Hematopoietic multipotent progenitor cell treated with erythropoietin and hydrocortisone succinate and interleukin-3 and kit ligand, for 15 days (in vitro differentiated cells): Measurements from ENCODE around the gene BNC2.
"Not testable (repeated sequence)": the region's sequence is repeated elsewhere in the genome, so short reads cannot be mapped to it uniquely, and the experiment has no call there.

Experiments
- DNase-seq: peaks from one replicate; pipeline ENCODE4 v3.0.0-alpha.2; 2015; ENCODE audit warnings: low spot score

BNC2 gene, protein sequence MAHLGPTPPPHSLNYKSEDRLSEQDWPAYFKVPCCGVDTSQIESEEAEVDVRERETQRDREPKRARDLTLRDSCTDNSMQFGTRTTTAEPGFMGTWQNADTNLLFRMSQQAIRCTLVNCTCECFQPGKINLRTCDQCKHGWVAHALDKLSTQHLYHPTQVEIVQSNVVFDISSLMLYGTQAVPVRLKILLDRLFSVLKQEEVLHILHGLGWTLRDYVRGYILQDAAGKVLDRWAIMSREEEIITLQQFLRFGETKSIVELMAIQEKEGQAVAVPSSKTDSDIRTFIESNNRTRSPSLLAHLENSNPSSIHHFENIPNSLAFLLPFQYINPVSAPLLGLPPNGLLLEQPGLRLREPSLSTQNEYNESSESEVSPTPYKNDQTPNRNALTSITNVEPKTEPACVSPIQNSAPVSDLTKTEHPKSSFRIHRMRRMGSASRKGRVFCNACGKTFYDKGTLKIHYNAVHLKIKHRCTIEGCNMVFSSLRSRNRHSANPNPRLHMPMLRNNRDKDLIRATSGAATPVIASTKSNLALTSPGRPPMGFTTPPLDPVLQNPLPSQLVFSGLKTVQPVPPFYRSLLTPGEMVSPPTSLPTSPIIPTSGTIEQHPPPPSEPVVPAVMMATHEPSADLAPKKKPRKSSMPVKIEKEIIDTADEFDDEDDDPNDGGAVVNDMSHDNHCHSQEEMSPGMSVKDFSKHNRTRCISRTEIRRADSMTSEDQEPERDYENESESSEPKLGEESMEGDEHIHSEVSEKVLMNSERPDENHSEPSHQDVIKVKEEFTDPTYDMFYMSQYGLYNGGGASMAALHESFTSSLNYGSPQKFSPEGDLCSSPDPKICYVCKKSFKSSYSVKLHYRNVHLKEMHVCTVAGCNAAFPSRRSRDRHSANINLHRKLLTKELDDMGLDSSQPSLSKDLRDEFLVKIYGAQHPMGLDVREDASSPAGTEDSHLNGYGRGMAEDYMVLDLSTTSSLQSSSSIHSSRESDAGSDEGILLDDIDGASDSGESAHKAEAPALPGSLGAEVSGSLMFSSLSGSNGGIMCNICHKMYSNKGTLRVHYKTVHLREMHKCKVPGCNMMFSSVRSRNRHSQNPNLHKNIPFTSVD

DNA sequence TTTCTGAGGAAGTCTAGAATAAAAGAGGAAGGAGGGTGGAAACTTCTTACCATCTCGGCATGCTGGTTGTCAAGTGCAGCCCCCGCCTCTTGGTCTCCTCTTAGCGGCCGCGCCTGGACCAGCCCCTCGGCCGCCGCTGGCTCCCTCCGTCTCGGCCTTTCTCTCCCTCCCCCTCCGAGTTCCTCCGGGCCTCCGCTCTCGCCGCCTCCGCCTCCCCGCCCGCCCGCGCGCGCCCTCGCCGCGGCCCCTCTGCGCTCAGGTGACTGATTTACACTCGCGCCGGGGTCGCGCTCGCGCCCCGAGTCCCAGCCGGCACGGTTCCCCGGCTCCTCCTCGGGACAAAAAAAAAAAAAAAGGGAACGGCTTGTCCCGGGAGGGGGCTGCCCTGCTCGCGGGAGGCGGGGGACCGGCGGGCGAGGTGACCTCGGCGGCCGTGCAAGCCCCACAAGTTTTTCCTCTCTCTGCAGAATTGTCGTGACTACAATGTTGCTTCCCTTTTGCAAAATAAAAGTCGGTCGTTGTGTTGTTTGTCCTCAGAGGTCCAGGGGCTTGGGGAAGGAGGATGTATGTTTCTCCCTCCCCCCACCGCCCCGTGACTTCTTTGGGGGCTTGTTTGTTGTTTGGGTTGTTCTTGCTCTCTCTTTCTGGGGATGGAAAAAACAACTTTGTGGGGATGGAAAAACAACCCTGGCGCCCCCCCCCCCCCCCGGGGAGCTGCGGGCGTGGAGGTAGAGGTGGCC is at the start of gene BNC2:
TSS of gene BNC2 (minus strand) at position 75 of the 740 bp plus-strand sequence. CDS start at position 53, 22 bp downstream.
- DNase-seq: no peak

DNA sequence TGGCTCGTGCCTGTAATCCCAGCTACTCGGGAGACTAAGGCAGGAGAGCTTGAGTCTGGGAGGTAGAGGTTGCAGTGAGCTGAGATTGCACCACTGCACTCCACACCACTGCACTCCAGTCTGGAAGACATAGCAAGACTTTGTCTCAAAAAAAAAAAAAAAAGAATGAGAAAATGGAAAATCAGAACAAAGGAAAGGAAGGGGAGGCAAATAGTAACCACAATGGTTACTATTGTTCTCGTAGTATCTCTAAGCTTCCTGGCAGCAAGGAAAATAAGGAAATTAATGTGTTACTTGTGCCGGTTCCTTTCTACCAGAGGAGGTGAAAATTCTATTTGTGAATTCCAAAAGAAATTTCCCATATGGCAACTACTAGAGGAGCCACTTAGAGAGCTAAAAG is 48.5 kb upstream of the BNC2 start:
- no peak for DNase-seq

DNA sequence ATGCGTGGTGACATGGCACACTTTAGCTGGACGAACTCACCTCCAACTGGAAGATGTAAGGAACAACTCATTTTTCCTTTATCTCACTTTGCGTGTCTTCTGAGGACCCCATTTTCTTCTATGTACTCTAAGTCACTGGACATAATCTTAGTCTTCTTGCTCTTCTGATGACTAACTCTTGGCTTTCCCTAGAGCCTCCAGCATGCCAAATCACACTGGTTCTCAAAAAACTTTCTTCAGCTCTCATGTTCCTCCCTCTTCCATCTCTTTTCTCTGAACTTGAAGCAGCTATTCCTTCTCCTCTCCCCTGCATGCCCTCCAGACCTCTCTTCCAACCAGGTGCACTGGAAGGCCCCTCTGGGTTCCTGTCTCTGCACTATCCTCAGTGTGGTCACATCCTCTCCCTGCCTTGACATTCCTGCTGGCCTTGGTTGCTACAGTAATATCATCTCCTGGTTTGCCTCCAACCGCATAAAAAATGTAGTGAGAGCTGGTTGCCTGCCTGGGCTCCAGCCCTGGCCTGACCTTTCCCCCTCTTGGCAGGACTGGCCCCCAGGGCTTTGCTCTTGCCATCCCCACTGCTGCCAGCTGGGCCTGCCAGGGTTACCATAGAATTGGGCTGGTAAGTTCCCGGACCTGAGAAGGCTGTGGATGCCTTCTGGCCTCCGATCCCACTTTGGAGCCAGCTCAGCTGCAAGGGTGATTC is 44.8 kb upstream of the BNC2 start:
- no peak for DNase-seq

DNA sequence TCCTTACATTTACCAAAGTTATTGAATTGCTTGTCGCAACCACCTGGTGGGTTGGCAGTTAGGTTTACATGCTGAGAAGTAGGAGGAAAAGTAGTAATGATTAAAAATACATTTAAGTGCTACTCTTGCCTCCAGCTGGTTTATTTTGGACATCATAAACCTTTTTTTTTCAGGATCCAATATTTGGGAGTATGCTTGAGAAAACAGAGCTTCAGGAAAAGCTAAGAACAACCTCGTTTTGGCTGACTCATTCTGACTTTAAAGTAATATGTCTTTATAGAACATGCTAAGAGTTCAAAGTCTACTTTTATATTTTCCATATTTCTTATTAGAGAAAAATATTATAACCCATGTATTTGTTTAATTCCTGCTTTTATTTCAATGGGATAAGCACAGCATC is 41.7 kb upstream of the BNC2 start:
- no peak for DNase-seq

DNA sequence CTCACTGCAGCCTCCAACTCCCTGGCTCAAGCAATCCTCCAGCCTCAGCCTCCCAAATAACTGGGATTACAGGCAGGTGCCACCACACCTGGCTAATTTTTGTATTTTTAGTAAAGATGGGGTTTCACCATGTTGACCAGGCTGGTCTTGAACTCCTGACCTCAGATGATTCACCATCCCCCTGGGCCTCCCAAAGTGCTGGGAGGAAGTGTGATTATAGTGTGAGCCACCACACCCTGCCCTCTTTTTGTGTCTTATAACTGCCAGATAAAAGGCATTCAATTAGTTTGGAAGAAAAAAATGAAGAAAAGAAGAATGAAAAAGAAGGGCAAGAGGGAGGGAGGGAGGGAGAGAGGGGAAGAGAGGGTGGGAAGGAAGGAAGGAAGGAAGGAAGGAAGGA is 37.7 kb upstream of the BNC2 start:
- not testable (repeated sequence) for DNase-seq

DNA sequence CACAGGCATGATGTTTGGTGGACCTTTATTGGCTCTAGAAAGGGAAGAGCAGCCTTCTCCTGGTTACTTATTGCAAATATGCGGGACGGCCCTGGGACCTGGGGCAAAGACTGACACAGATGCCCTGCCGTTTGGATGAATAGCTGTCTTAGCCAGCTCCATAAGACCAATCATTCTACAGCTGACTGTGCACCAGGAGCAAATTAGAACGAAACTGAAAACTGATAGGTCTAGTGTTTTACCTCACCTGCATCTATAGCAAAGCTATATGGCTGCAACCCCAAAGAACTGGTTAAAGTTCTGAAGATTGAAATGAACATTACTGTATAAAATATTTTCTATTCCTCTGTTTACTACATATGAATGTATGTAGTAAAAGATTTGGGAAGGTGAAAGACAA is 34.2 kb upstream of the BNC2 start:
- DNase-seq: no peak

DNA sequence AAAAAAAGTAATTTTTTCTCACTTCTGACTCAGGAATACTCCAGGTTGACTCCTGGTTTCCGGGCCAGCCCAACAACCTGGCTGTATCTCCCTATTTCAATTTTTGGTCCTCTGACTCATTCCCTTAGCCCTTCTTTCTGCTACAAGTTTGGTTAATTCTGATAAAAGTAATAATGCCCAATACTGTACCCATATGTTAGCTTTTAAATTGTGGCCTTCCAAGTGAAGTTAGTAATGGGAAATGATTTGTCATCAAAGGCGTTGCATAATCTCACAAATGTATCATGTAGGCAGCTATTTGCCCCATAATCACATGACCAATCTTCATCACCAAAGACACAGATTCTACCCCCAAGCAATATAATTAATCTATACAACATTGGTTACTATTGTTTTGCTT is 31.1 kb upstream of the BNC2 start:
- DNase-seq: no peak

DNA sequence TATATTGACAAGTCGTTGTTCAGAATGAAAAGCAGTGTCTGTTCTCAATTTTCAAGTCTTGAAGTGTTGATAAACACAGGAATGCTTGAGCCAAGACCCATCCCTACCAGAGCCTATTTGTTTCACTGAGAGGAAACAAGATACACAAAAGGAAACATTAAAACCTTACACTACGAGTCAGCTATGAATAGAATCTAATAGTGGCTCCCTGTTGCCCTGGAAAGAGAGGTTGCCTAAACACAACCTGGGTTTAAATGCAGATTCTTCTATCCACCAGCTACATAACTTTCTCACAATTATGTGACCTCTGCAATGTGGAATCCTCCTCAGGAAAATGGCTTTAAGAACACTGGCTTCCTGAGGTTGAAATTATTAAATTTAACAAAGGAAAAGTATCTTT is 29.1 kb upstream of the BNC2 start:
- no peak for DNase-seq

DNA sequence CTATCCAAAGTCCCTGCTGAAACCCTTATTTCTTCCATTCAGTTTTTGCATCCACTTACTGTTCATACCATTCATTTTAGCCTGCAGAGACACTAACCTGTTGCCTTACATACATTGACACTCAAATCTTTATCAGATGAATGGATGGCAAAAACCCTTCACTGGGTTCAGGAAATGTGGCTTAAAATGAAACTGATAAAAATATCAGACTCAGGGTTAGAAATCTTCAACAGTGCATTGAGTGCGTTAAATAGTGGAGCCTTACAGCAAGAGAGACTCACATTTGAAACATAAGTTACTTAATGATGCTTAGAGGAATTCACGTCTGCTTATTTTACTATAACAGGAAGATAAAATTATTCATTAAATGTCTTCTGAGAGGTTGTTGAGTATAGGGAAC is 28.0 kb upstream of the BNC2 start:
- DNase-seq: no peak

DNA sequence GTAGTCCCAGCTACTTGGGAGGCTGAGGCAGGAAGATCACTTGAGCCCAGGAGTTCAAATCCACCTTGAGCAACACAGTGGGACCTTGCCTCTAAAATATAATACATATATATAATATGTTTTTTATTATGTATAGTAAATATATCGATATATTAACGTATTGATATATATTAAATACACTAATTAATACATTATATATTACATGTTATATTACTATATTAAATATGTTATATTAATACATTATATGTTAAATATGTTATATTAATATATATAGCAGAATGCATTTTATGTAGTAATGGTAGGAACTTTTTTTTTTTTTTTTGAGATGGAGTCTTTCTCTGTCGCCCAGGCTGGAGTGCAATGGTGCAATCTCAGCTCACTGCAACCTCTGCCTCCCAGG is 18.1 kb upstream of the BNC2 start:
- DNase-seq: no peak

DNA sequence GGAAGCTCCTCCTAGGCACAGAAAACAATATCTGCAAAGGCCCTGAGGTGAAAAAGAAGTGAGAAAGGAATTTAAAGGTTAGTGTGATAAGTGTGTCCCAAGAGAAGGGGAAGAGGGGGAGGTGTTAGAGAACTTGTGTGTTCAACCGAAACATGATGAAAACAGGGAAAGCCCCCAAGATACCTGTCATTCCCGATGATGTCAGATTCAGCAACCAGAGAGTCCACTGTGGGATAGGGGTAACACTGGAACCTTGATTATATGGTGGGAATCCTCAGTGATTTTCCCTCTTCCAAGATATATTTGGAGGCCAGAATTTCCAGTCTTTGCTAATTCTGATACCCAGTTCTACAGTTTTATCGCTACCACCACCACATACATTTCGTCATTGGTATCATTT is 15.5 kb upstream of the BNC2 start:
- DNase-seq: no peak

DNA sequence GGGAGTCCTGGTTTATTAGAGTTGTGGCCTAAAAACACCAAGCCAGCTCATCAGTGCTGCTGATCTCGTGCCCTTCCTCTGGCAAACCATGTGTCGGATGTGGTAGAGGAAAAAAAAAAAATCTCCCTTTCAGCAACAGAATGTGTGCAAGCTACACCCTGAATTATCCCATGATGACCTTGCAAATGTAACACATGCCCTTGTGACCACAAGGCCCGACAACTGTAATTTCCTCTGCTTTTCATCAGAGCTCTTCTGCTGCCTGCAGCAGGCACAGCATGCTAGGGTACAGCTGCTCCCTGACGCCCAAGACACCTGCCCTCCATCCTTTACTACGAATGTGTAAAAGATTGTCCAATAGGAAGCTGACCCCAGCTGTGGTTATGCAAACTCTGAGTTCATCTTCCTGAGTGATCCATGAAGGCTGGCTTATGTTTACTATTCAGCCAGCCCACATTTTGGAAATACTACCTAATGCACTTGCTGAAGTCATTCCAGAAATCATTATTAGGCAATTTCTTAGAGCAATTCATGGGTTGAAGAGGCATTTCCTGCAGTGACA is 14.6 kb upstream of the BNC2 start:
- DNase-seq: no peak

DNA sequence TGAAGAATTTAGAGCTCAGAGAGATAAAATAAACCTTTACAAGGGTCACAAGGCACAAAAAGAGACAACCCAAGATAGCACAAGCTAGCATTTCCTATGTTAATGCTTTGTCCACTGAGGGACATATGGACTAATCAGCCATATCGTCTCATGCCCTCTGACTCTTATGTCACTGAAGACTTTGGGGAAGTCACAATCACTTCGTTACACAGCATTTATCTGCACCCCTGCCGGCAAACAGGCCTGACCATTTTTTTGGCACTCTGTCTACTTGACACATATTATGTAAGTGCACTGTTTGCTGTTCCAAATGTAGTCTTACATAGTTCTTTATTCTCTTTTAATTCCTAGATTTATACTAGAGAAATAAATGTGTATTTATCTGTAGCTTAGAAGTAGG is 13.9 kb upstream of the BNC2 start:
- DNase-seq: no peak

DNA sequence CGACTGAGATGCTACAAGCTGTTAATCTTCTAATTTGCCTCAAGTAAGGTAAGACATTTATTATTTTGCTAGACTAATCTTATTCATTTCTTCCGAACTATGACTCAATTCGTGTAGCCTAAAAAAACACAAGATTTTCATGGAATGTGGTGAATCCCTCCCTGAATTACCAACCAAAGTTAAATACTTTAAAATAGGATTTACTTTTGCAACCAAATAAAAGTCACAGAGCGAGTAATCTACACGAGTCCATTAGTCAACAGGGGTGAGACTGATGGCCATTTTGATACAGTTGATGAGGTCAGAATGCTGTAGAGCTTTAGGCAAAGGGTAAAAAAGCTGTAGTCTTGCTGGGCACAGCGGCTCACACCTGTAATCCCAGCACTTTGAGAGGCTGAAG is 13.1 kb upstream of the BNC2 start:
- DNase-seq: no peak

DNA sequence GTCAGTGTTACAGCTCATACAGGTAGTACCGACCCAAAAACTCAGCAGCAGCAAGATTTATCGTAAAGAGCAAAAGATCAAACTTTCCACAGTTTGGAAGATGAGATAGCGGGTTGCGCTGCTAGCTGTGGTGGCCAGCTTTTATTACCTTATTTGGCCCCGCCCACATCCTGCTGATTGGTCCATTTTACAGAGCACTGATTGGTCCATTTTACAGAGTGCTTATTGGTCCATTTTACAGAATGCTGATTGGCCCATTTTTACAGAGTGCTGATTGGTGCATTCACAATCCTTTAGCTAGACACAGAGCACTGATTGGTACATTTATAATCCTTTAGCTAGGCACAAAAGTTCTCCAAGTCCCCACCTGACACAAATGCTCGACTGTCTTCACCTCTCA is 12.0 kb upstream of the BNC2 start:
- DNase-seq: not testable (repeated sequence)

DNA sequence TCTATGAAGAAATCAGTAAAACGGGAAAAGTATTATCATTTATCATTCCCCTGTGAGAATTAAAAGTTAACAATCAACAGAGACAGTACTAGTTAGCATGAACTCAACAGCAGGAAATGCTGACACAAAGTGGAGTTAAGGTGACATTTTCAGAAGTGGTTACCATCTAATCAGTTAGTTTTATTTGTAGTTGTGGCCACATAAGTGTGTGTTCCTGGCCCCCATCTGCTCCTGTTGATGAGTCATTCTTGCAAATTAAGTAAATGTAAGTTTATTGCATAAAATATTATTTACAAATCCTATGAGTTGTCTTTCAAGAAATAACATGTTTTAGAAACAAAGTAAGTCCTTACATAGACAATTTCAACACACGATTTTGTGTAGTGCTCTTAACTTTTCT is 8.9 kb upstream of the BNC2 start:
- DNase-seq: no peak

DNA sequence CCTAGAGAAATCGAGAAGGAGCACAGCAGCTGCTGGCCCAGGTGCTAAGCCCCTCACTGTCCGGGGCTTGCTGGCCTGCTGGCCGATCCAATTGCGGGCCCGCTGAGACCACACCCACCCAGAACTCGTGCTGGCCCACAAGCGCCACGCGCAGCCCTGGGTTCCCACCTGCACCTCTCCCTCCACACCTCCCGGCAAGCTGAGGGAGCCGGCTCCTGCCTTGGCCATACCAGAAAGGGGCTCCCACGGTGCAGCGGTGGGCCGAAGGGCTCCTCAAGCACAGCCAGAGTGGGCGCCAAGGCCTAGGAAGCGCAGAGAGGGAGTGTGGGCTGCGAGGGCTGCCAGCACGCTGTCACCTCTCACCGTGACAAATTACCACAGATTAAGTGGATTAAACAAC is 6.8 kb upstream of the BNC2 start:
- DNase-seq: no peak

DNA sequence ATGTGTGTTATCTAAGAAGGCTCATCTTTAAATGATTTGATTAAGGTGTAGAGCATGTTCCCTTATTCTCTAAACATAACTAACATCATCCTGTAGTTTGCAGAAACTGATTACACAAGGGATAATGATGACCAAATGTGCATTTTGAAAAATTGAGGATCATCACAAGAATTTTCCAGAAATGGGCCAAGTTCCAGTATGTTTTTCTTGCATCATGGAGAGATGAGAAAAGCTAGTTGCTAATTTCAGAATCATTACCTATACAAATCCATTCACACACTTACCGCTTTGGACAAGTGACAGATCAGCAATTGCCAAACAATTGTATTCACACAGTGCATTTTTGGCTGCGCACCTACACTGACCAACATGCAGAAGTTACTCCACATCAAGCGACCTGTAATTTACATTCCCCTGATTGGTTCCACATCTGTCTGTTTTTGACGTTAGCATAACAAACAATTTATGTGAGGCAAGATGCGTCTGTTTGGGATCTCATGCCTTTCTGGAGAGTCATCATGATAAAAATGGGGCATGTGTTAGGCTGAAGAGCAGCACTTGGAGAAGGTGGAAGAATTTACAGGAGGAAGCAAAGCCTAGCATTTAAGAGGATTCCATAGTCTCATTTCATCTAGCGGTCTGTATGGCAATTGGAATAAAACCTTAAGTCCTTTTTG is 2.8 kb upstream of the BNC2 start:
- no peak for DNase-seq

DNA sequence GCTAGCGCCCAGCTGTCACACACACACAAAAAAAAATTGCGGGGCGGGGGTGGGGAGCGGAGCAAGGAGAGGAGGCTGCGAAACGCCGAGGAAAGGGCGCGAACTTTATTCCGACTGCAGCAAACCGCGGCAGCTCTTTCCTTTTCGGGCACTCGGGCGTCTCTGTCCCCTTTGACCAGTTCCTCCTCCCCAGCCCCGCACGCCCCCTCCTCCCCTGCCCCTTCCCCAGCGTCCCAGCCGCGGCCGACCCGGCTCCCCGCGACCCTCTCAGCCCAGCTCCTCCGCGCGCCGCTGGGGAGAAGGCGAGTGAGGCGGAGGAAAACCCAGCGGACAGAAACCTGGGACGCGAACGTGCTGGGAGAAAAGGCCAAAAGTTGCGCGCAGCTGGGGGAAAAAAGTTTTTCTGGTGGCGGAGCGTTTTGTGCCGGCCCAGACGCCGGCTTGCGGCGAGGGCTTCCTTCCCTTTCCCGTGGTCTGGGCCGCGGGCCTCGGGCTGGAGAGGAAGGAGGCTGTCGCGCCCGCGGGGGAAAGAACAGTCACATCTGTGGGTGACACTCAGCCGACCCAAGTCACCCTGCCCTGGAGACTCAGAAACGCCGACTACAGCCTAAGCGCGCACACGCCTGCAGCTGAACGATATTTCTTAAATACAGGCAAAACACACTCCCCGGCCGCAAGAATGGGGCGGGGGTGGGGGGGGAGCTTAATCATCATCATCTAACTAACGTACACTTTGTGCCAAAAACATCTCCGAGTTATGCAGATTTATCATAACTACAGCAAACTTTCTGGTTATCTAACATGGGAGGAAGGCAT is 1.1 kb upstream of the BNC2 start:
- no peak for DNase-seq
